HG03575 (cell line): ENCODE data around the gene MROH8.
"Not testable (repeated sequence)": the region's sequence is repeated elsewhere in the genome, so short reads cannot be mapped to it uniquely, and the experiment has no call there.

Experiments
- ATAC-seq: cut with Tn5 transposase; IDR thresholded peaks from one replicate; pipeline ENCODE4 v1.9.1; 2021; ENCODE audit not compliant: unreplicated experiment, insufficient number of reproducible peaks, low FRiP score; ENCODE audit errors: extremely low read depth

MROH8 gene

GRCh38 chr20:37161830-37162549, 17.4 kb downstream of the MROH8 start:
- ATAC-seq, result no peak

- ATAC-seq, result no peak
Measured at GRCh38 chr20:37160683-37161082, 18.7 kb downstream of the MROH8 start.

- ATAC-seq, result no peak
Measured at GRCh38 chr20:37158248-37158647, 21.1 kb downstream of the MROH8 start.

- no peak for ATAC-seq
Measured at GRCh38 chr20:37155987-37156386, 23.4 kb downstream of the MROH8 start.

- no peak for ATAC-seq
Measured at GRCh38 chr20:37154684-37155298, 24.6 kb downstream of the MROH8 start.

GRCh38 chr20:37152284-37152683, 27.1 kb downstream of the MROH8 start:
- no peak for ATAC-seq

GRCh38 chr20:37151529-37151928, 27.8 kb downstream of the MROH8 start:
- no peak for ATAC-seq

GRCh38 chr20:37150864-37151263, 28.5 kb downstream of the MROH8 start:
- not testable (repeated sequence) for ATAC-seq

- ATAC-seq, result no peak
Measured at GRCh38 chr20:37147250-37147649, 32.1 kb downstream of the MROH8 start.

- no peak for ATAC-seq
Measured at GRCh38 chr20:37144856-37145404, 34.4 kb downstream of the MROH8 start.

GRCh38 chr20:37142708-37143107, 36.6 kb downstream of the MROH8 start:
- ATAC-seq, result no peak

- ATAC-seq, result no peak
Measured at GRCh38 chr20:37137547-37137946, 41.8 kb downstream of the MROH8 start.

GRCh38 chr20:37133952-37134351, 45.4 kb downstream of the MROH8 start:
- no peak for ATAC-seq

GRCh38 chr20:37131486-37131885, 47.9 kb downstream of the MROH8 start:
- no peak for ATAC-seq

GRCh38 chr20:37128803-37129202, 50.5 kb downstream of the MROH8 start:
- ATAC-seq, result no peak

GRCh38 chr20:37126290-37126689, 53.1 kb downstream of the MROH8 start:
- not testable (repeated sequence) for ATAC-seq

- no peak for ATAC-seq
Measured at GRCh38 chr20:37123441-37123840, 55.9 kb downstream of the MROH8 start.

- no peak for ATAC-seq
Measured at GRCh38 chr20:37120497-37120896, 58.9 kb downstream of the MROH8 start.

- no peak for ATAC-seq
Measured at GRCh38 chr20:37119356-37120036, 59.9 kb downstream of the MROH8 start.

GRCh38 chr20:37114012-37114411, 65.3 kb downstream of the MROH8 start:
- no peak for ATAC-seq
